H4 (cell line): ENCODE data around the gene FAU. TPM values are rescaled to one million over a fixed set of nuclear protein-coding genes. Genes with fewer than 3 reads are reported as not detected.
A peak's percentile ranks its signal among the peaks of the same experiment; 100 is the strongest.

Source experiments
- DNase-seq: peaks from one replicate; pipeline ENCODE4 v3.0.0-alpha.2; 2015; ENCODE audit warnings: low spot score
- total RNA-seq: library from RNA; depleted of rRNA; stranded (reverse); fragments of >200 nt; shearing (Covaris generic); gene quantifications from 2 replicates; pipeline ENCODE4 v1.2.3, GENCODE V29; 2014

The FAU gene
- total RNA-seq, 1 experiment from 2014 or later = 327 TPM

- no peak for DNase-seq
These were observed 14.0 kb downstream of the FAU start for GRCh38 chr11:65107751-65108468.

- no peak for DNase-seq
These were observed 14.9 kb downstream of the FAU start for GRCh38 chr11:65107078-65107477.

- no peak for DNase-seq
These were observed 17.3 kb downstream of the FAU start for GRCh38 chr11:65104628-65105027.

GRCh38 chr11:65103476-65103875 is 18.5 kb downstream of the FAU start:
- no peak for DNase-seq

GRCh38 chr11:65102142-65103095 is 19.5 kb downstream of the FAU start:
- no peak for DNase-seq

- DNase-seq = no peak
These were observed 21.1 kb downstream of the FAU start for GRCh38 chr11:65100674-65101350.

GRCh38 chr11:65096926-65097325 is 25.0 kb downstream of the FAU start:
- DNase-seq = no peak

GRCh38 chr11:65095974-65096806 is 25.7 kb downstream of the FAU start, which contains the start of gene VPS51:
Gene VPS51, plus strand, starts transcription at chr11:65096214. Its CDS starts 37 bp downstream, at chr11:65096251.
- DNase-seq = peak; percentile 83

GRCh38 chr11:65095427-65095826 is 26.5 kb downstream of the FAU start:
- no peak for DNase-seq

GRCh38 chr11:65090628-65091027 is 31.3 kb downstream of the FAU start:
- no peak for DNase-seq

GRCh38 chr11:65089621-65090020 is 32.3 kb downstream of the FAU start:
- DNase-seq = no peak

- DNase-seq = no peak
These were observed 34.1 kb downstream of the FAU start for GRCh38 chr11:65087827-65088226.

- DNase-seq = no peak
These were observed 34.7 kb downstream of the FAU start for GRCh38 chr11:65087216-65087615.

- no peak for DNase-seq
These were observed 35.1 kb downstream of the FAU start for GRCh38 chr11:65086809-65087208.

GRCh38 chr11:65085446-65085845 is 36.5 kb downstream of the FAU start:
- DNase-seq = no peak

- no peak for DNase-seq
These were observed 37.1 kb downstream of the FAU start for GRCh38 chr11:65084598-65085375.

GRCh38 chr11:65083834-65084597 is 37.9 kb downstream of the FAU start, which contains the start of the genes CDCA5 and ZFPL1:
Gene CDCA5, minus strand, starts transcription at chr11:65084040. Its CDS starts 62 bp downstream, at chr11:65083978.
Gene ZFPL1, plus strand, starts transcription at chr11:65084222. Its CDS starts 477 bp downstream, at chr11:65084699.
- peak; percentile 94 for DNase-seq

GRCh38 chr11:65083134-65083833 is 38.6 kb downstream of the FAU start:
- no peak for DNase-seq
